HG02852 (cell line): ENCODE results near the gene CYP2E1.
"Not testable (repeated sequence)": the region's sequence is repeated elsewhere in the genome, so short reads cannot be mapped to it uniquely, and the experiment has no call there.

ENCODE experiments used
- ATAC-seq: cut with Tn5 transposase; IDR thresholded peaks from one replicate; pipeline ENCODE4 v1.9.1; 2021; ENCODE audit warnings: mild to moderate bottlenecking, moderate library complexity; ENCODE audit not compliant: unreplicated experiment

The CYP2E1 gene

DNA sequence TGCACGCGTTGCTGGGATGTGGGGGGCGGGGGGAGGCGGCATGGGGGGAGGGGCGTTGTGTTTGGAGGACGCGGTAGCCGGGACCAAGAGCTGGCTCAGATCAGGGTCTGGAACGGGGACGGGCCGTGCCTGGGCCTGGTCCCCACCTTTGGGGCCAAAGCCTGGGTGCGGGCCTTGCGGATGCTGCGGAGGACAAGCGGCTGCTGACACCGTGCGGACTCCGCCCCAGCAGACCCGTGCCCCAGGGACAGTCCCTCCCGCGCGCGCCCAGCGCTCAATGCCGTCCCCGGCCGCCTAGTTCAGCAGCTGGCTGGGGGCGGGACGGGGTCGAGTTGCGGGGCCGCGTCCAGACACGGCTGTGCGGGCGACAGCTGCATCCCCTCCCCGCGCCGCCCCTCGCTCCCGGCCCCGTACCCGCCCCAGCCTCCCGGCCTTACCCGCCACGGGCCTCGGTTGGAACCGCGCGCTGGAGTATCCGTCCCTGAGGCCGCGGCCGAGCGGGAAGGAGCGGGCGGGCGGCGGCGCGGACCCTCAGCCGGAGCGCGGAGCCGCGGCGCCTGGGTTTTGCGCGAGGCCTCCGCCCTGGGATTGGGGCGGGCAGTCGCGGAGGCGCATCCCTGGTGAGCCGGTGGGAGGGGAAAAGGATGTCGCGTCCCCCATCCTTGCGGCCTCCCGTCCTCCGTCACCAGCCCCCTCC lies 41.8 kb downstream of the CYP2E1 start:
- not testable (repeated sequence) for ATAC-seq

DNA sequence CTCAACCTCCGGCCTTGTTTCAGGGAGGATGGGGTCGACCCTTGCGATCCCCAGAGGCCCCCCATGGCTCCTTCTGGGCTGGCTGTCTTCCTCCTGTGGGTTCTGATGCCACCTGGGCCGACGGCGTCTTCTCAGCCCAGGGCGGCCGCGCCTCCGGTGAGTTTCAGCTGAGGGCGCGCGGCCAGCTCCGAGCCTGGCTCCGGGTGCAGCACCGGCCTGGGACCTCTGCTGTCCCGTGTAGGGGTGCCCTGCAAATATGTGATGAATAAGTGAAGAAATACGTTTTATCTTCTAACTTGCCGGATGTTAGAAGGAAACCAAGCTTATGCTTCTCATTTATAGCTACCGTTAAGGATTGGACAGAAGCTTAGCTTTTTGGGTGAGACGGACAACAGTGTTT lies 42.6 kb downstream of the CYP2E1 start:
- not testable (repeated sequence) for ATAC-seq

DNA sequence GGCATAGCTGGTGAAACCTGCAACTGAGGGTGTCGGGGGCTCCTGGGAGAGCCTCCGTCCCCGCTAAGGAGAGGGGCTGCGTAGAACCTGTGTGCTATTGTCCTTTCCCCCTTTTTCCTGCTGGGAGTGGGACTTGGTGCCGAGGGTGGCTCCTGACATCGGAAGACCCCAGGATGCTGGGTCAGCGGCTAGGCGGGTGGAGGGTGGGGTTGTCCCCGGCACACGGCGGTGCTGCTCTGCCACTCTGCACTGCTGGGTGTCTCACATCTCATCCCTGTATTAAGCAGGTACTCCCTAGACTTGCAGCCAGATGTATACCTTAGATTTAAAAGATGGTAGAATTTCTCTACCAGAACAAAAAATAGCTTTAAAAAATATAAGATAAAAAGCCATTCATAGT lies 44.9 kb downstream of the CYP2E1 start:
- not testable (repeated sequence) for ATAC-seq

DNA sequence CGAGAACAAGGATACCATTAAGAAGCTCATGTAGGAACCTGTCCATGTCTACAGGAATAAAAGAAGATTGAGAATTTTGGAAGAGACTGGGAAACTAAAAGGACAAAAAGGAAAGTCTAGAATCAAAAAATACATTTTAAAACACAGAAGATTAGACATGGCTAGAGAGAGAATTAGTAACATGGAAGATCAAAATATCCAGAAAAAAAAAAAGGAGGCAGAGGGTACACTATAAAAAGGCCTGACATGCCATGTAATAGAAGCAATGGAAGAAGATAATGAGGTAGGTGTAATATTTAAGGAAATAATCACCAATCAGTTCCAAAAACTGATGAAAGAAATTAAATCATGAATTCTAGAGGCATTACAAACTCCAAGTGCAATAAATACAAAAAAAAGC lies 46.3 kb downstream of the CYP2E1 start:
- not testable (repeated sequence) for ATAC-seq

DNA sequence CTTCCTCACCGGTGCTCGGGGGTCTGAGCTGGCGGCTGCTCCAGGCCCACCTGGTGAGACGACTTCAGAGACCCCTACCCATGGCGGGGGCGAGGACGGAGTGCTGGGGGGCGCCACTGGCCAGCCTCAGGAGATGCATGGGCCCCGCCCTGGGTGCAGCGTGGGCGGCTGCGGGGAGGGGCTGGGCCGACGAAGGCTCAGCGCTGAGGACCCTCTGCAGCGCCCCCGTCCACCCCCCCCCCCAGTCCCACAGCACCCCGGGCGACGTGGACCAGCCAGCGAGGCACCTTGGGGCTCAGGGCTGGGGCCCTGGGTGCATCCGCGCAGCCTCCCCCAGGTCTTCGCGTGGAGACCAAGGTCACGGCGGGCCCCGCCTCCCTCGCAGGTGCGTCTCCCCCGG lies 49.9 kb downstream of the CYP2E1 start:
- ATAC-seq = not testable (repeated sequence)
